SK-N-MC (cell line): ENCODE results near the gene SMIM13.
"Not testable (repeated sequence)": the region's sequence is repeated elsewhere in the genome, so short reads cannot be mapped to it uniquely, and the experiment has no call there.

Source experiments
- EZH2 ChIP-seq: fragments of 200-600 bp; sonication (generic); IDR thresholded peaks from one replicate; pipeline ENCODE4 v1.6.1; 2017; ENCODE audit warnings: antibody characterized with exemption
- POLR2AphosphoS5 ChIP-seq: IDR thresholded peaks from 2 replicates; pipeline ENCODE4 v1.6.1; 2012; ENCODE audit warnings: mild to moderate bottlenecking, low read depth, low read length, borderline replicate concordance

GRCh38 chr6:11115808-11116536 lies 22.3 kb downstream of the SMIM13 start:
- TF ChIP-seq EZH2, POLR2AphosphoS5: not testable (repeated sequence)
